ENCODE measurements around the gene COL4A1. TPM values are rescaled to one million over a fixed set of nuclear protein-coding genes. Genes with fewer than 3 reads are reported as not detected.

Gene COL4A1
- polyA plus RNA-seq, 1 donor (not counting 4 experiments of a cell fraction or from before 2014, with no cell fraction given) = 22.3 TPM

GRCh38 chr13:110155072-110155471 lies 151.9 kb downstream of the COL4A1 start:
- Histone ChIP-seq H3K9me3 (ENCODE audit: control insufficient read depth, low read depth, low read length) (no peaks in the 10 kb centered on the region), H4K20me1 (ENCODE audit: control insufficient read depth, extremely low read depth, insufficient read depth, low read length) (no peaks in the 10 kb centered on the region), H3K4me2 (ENCODE audit: control insufficient read depth, extremely low read depth, insufficient read depth, low read depth, low read length) (no peak overlapping the region), H3K4me1 (ENCODE audit: control insufficient read depth, extremely low read depth, insufficient read depth, low read length) (no peaks in the 10 kb centered on the region), H2AFZ (ENCODE audit: control insufficient read depth, low read length) (no peak overlapping the region), H3K36me3 (ENCODE audit: control insufficient read depth in 2 of 2, extremely low read depth in 1 of 2, insufficient read depth in 2 of 2, low read length in 2 of 2) (peaks cover 0 to 13% of the 10 kb centered on the region in 2 experiments), H3K9me1 (ENCODE audit: control insufficient read depth, extremely low read depth, insufficient read depth, low read length) (no peaks in the 10 kb centered on the region), H3K4me3 (ENCODE audit: control insufficient read depth in 2 of 3, extremely low read depth in 1 of 3, insufficient read depth in 2 of 3, low read depth in 1 of 3, low read length in 3 of 3) (no peak overlapping the region), H3K27me3 (ENCODE audit: control insufficient read depth, extremely low read depth, insufficient read depth, low read length) (no peaks in the 10 kb centered on the region), H3K27ac (ENCODE audit: control insufficient read depth, insufficient read depth, low read length) (no peak overlapping the region), H3K79me2 (ENCODE audit: control insufficient read depth, insufficient read depth, low read length) (no peaks in the 10 kb centered on the region), H3K9ac (ENCODE audit: control insufficient read depth, extremely low read depth, insufficient read depth, low read length) (no peak overlapping the region)
- no peak for DNase-seq (ENCODE audit: low read depth, low spot score)
- dilution Hi-C loops (cut with MboI; ENCODE audit: extremely low pct_ligation_motif_present, low sequenced_read_pairs) = no loop called here
- FAIRE-seq = no peak
- TF ChIP-seq CTCF (optimal IDR thresholded peaks at IDR 0.05 in 1 of 3, IDR thresholded peaks at IDR 0.05 in 1 of 3, conservative IDR thresholded peaks at IDR 0.05 in 1 of 3; ENCODE audit: extremely low read depth in 1 of 3, insufficient read depth in 2 of 3, low read length in 3 of 3) (no peak), EZH2 (IDR thresholded peaks at IDR 0.05; ENCODE audit: low read length) (no peak)

- no peak overlapping the region for H3K27ac ChIP-seq (ENCODE audit: control insufficient read depth, insufficient read depth, low read length)
Measured at GRCh38 chr13:110154410-110154933, 152.5 kb downstream of the COL4A1 start.

More at GRCh38 chr13:110154410-110154933, 152.5 kb downstream of the COL4A1 start:
- no peak overlapping the region for H3K4me3 ChIP-seq (ENCODE audit: control insufficient read depth in 2 of 3, extremely low read depth in 1 of 3, insufficient read depth in 2 of 3, low read depth in 1 of 3, low read length in 3 of 3)
- no peaks in the 10 kb centered on the region for H3K27me3 ChIP-seq (ENCODE audit: control insufficient read depth, extremely low read depth, insufficient read depth, low read length)
- H3K36me3 ChIP-seq (ENCODE audit: control insufficient read depth in 2 of 2, extremely low read depth in 1 of 2, insufficient read depth in 2 of 2, low read length in 2 of 2) = peaks cover 0 to 13% of the 10 kb centered on the region in 2 experiments
- dilution Hi-C loops (cut with MboI; ENCODE audit: extremely low pct_ligation_motif_present, low sequenced_read_pairs) = no loop called here
- H2AFZ ChIP-seq (ENCODE audit: control insufficient read depth, low read length) = no peak overlapping the region
- no peaks in the 10 kb centered on the region for H3K9me3 ChIP-seq (ENCODE audit: control insufficient read depth, low read depth, low read length)
- no peak for FAIRE-seq
- no peak overlapping the region for H3K9ac ChIP-seq (ENCODE audit: control insufficient read depth, extremely low read depth, insufficient read depth, low read length)
- DNase-seq (ENCODE audit: low read depth, low spot score) = no peak
- H3K4me2 ChIP-seq (ENCODE audit: control insufficient read depth, extremely low read depth, insufficient read depth, low read depth, low read length) = no peak overlapping the region
- no peak for TF ChIP-seq CTCF (optimal IDR thresholded peaks at IDR 0.05 in 1 of 3, IDR thresholded peaks at IDR 0.05 in 1 of 3, conservative IDR thresholded peaks at IDR 0.05 in 1 of 3; ENCODE audit: extremely low read depth in 1 of 3, insufficient read depth in 2 of 3, low read length in 3 of 3)
- no peak for TF ChIP-seq EZH2 (IDR thresholded peaks at IDR 0.05; ENCODE audit: low read length)
- H4K20me1 ChIP-seq (ENCODE audit: control insufficient read depth, extremely low read depth, insufficient read depth, low read length) = no peaks in the 10 kb centered on the region
- no peaks in the 10 kb centered on the region for H3K79me2 ChIP-seq (ENCODE audit: control insufficient read depth, insufficient read depth, low read length)
- no peaks in the 10 kb centered on the region for H3K4me1 ChIP-seq (ENCODE audit: control insufficient read depth, extremely low read depth, insufficient read depth, low read length)
- H3K9me1 ChIP-seq (ENCODE audit: control insufficient read depth, extremely low read depth, insufficient read depth, low read length) = no peaks in the 10 kb centered on the region

Data from keratinocyte (primary cell).